ENCODE results near the gene SLC4A1AP.

The SLC4A1AP gene

DNA sequence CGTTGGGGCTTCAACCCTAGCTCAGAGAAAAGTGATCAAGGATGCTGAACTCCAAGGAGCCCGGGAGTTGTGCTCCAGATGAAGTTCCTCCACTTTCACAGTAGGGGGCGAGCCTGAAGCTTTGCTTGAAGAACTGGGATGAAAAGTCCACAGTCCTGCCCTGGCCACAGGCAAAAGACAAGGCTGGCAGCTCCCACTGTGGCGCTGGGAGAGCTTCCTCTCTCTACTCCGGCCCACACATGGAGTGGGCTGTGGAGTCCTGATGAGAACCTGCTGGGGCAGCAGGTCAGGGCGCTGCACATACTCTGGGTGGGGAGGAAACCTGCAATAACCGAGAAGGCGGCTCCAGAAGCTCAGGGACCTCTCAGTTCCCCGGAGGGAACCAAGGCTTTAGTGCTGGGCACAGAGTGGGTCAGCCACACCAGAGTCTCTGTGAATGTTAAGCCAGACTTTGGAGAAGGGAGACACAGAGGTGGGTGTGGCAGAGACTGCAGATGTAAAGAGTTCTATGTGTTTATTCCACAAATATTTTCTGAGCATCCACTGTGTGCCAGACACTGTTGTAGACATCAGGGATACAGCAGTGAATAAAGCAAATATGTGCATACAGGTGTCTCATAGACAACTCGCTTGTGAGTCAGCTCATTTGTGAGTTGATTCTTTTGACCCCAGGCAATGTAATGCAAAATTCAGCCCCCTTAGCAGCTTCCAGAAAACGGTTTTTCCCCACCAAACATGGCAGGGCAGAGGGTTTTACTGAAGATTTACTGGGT is 59.9 kb downstream of the SLC4A1AP start:
- DNase-seq = peak in 2 of 6 experiments; percentile 21 to 22

DNA sequence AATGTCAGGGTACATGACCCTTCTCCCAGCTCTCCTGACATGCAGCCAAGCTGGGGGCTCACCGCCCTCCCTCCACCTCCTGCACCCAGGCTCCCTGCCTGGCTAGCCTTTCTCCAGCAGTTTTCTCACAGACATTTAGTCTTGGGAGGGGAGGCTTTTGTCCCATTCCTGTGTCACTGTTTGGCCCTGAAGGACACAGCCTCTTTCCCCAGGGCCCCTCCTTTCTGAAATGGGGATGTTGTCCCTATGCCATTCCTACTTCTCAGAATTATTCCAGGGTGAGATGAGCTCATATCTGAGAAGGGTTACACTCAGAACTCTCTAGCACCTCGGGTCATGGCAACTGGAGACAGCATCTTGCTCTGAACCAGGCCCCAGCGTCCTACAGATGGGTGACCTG is 60.5 kb downstream of the SLC4A1AP start:
- no peak for DNase-seq

DNA sequence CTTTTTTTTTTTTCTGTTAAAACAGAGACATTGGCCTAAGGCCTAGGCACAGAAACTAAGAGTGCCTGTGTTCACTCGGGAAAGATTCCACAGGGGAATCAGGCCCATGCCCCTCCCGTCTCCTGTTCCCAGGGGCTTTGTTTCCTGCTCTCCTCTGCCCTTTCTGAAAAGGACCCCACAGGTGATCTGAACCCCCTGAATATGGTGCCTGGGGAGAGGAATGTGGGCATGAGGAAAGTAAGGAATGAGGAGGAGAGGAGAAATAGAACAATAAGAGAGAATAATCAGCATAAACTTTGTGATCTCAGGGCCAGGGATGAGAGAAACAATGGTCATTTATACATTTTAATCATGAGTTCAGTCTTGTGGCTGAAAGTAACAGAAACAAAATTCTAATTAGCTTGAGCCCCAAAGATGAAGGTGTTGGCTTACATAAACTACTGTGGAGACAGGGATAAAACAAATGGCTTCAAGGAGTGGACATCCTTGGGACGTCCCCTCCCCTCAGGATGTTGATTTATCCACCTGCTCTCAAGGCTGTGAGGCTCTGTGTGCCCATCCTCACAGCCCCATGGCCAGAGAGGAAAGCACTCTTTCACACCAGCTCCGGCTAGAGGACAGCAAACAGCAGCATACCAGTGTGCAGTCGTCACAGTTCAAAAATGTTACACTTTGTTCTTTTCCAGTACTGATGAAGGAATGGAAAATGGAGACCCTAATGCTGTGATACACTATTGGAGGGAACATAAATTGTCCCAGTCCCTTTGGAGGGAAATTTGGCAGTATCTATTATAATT is 61.4 kb downstream of the SLC4A1AP start:
- no peak for DNase-seq

DNA sequence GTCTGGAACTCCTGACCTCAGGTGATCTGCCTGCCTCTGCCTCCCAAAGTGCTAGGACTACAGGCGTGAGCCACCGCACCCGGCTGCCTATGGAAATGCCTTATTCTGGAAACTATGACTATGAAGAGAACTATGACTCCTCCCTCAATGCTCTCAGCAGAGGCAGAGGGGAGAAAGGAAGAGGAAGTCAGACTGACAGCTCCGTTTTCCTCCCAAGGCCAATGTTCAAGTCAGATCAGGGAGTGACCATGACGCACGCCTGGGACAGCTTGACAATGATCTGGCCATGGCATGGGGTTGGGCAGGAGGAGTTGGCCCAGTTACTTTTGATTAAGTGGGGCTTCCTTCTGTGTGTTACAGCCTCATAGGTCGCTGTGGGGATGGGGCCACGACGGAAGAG is 63.6 kb downstream of the SLC4A1AP start:
- no peak for DNase-seq

DNA sequence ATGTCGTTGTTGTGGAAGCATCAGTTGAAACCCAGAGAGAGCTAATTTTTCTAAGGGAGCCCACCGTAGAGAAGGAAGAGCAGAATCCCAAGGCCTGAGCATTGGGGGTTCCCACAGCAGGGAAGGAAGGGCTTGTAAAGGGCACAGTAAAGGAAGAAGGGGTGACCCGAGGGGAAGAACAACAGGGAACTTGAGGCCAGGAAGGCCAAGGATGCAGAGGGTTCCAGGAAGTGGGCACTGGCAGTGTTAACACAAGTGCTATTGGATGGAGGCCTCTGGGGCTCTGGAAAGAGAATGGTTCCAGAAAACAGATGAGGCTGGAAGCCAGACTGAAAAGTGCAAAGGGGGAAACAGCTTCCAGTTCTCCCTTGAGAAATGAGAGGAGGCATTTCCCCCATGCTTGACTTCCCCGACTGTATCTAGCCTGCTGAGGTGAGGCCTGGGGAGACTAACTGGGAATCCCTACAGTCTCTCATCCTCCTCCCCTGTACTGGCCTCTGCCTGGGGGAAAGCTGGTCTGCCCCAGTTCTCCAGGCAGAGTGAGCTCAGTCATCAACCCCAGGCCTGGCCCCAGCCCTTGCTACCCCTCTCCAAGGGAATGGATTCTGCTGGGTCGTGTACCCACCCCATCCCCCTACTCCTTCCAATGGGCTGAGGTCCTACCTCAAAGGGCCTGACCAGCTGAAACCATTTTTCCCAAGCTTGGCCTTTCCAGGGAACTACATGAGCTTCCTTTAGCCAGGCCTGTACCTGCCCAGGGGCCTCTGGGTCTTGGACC is 64.6 kb downstream of the SLC4A1AP start:
- DNase-seq = no peak

DNA sequence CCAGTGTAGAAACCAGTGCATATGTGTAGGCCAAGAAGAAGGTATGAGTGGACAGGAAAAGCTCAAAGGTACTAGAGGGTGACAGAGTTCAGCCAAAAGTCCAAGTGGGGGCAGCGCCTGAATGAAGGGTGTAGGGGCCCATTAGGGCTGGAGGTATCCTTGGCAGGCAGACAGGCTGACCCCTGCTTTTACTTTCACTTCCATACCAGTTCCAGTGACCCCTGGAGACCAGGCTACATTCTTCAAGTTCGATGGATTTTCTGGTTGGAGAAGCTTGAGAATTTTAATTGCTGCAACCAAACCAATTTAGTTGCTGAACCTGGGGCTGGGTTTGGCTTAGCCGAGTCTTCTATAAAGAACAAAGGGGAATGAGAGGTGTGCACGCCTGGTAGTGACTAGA is 65.5 kb downstream of the SLC4A1AP start:
- no peak for DNase-seq

DNA sequence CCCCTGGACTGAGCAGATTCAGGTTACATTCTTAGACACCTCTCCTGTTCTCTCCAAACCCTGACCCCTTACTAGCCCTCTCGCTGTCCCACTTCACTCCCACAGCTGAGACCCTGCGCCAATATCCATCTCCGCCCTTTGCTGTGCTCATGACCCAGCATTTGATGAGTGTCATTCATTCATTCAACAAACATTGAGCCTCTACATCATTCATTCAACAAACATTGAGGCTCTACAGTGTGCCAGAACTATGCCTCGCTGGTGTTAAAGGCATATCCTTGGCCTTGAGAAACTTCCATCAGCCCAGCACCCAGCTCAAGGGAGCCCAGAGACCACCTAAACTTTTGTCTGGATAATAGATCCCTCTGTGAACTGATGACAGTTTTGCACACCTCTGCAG is 65.9 kb downstream of the SLC4A1AP start:
- no peak for DNase-seq

DNA sequence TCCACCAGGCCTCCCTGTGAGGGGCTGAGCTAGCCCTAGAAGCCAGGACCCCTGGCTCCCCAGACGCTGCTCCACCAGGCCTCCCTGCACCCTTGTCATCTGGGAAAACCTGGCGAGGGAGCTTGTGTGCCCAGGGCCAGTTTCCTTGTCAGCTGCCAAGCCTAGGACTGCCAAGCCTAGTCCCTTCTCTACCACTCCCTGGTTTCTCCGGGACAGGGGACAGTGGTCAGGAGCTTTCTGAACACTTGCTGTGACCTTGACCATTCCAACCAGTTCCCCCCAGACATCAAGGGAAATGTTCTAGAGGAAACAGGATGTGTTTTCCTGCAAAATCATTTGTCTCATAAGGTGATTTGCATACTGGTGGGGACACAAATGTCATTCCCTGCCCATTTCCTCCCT is 66.6 kb downstream of the SLC4A1AP start:
- no peak for DNase-seq

DNA sequence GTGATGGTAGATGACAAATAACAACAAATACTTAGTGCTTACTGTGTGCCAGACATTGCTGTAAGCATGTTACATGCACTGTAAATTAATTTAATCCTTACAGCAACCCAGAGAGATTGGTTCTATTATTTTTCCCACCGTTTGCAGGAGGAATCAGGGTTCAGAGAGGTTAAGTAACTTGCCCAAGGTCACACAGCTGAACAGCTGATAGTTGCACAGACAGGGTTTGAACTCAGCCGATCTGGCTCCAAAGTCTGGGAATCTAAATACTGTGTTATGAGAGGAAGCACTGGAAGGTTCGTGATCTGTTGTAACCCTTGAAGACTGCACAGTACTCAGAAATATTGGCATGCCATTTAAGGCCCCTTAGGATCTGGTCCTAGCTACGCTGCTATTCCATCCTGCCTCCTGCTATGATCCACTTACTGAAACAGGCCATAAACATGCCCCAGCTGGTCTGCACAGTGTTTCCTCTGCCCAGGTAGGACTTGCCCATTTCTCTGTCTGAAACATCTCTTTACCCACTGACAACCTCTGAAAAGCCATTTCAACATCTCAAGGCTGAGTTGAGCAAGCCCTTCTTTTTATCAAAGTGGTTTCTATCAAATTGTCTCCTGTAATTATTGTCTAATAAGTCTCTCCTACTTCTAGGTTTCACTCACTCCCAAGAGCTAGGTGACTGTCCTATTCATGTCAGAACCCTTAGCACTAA is 67.4 kb downstream of the SLC4A1AP start:
- no peak for DNase-seq

DNA sequence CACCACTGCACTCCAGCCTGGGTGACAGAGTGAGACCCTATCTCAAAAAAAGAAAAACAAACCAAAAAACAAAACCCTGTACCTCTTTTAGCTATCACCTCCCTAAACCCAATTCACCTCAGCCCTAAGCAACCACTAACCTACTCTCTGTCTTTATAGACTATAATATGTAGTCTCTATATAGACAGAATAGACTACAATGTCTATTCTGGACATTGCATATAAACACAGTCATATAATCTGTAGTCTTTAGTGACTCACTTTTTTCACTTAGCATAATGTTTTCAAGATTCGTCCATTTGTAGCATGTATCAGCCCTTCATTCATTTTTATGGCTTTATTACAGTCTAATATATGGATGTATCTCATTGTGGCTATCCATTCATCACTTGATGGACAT is 70.6 kb downstream of the SLC4A1AP start:
- DNase-seq = no peak

DNA sequence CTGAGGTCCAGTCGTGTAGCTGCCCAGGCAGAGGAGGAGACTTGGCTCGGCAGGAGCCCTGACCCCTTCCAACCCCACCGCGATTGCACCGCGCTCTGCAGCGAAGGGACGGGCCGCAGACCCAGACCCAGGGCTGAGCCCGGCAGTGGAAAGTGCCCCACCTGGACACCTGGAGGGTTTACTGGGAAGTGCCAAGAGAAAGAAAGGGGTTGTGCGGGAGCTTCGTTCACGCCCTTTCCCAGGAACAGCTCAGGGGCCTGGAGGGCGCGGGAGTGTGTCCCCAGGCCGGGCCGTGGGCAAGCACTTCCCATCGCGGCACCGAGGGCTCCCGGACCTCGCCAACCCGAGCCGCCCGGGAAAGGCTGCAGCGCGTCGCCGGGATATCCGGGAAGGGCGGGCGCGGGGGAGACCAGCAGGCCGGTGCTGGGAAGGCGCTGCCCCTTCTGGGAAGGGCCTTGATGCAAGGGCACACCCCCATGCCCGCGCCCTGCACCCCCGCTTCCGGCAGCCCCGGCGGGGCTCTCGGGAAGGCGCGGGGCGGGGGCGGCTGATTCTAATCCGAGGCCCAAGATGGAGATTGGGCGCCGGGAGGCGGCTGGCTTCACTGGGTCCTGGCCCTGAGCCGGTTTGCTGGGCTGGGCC is 71.7 kb downstream of the SLC4A1AP start:
- DNase-seq = peak; percentile 15 to 54 (median 38)

DNA sequence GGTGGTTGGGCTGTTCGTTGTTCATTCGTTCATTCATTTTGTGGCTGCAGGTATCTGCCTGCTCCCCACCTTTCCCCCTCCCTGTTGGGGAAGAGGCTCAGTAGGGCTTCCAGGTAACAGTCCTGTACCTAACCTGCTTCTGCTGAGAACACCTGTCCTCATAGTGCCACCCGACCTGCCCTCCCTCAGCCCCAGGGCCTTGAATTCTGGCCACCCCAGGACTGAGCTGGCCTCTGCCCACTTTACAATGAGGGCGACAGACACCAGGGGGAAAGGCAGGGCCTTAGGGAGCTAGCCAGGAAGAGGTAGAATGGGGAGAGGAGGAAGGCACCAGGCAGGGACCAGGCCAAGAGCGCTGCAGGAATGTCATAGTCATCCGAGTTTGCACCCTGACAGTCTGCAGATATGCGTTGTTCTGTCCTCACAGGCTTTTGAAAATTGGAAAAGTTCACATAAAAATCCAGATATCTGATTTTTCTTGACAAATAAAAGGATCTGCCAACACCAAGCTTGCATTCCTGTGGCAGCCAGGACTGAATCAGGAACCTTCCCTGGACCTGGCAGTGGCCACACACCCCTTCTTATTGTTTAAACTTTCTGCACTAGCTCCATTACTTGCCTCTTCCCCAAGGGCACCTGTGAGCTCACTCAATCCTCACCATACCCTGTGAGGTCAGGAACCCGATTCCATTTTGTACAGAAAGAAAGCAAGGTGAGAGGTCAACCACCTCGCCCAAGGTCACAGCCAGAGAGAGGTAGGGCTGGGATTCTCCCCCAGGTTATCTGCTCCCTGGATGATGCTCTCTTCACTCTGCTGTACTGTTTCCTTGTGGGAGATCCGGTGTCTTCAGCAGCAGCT is 72.6 kb downstream of the SLC4A1AP start:
- DNase-seq = no peak

DNA sequence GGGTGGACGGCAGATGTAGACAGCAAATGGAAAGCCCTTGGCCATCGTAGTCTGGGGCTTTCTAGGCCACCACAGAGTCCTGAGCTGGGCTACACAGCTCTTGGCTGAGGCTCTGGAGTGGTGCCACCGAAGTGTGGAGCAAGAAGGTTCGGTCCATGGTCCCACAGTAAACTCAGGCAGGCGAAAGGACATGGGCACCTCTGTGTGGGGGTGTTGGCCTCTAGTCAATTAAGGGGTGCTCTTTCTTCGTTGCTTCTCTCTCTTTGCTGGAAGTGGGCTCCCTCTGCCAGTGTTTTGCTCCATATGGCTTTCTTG is 73.2 kb downstream of the SLC4A1AP start:
- DNase-seq = no peak

DNA sequence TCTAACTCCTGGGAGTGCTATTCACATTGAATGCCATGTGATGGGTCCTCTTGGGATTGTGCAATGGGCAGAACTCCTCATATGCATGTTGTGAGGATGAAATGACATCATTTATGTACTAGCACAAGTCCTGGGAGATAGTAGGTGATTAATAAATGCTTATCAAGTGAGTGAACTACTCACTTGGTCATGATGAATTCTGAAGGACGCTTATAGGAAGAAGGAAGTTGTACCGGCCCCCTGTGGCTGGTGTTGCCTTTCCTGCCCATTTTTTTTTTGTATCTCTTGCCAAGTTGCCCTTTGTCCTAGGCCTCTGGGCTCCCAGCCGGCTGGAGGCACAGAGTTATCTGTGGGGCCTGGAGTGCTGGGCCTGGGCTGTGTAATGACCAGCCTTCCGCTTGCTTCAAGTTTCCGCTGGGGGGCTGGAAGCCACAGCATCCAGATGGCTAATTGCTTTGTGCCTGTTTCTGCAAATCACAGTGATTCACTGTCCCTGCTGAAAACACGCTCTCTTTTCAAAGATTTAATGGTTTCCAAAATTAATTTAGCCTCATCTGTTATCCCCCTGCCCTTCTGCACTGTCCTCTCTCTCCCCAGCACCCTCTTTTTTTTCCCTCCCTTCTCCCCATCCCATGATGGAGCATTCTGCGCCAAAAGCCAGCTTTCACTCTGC is 74.1 kb downstream of the SLC4A1AP start:
- DNase-seq = no peak

DNA sequence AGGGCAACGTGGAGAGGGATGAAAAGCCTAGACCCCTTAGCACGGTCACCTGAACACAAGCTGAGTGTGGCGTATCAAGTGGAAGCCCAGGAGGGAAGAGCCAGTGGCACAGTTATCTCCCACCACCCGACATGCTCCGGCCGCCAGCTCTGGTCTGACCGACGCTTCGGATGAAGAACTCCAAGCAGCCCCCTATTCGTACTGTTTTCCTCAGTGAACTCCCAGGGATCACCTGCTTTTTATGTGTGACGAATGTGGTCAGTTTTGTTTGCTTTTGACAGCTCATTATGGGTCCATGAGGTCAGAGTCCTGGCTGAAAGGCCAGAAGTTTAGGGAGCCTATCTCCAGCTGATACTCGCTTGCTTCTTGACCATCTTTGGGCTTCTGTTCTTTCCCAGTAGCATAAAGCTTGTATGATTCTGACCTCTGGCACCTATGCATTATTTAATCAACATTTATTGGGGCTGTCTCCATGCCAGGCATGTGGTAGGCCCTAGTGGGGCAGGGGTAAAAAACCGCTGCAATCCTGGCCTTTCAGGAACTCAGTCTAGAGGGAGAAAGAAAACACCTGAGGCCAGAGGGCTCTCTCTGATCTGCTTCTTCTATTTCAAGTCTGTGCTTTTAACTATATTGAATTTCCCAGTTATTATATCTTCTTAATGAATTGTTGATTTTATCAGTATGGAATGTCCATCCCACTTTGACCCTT is 74.8 kb downstream of the SLC4A1AP start:
- no peak for DNase-seq

DNA sequence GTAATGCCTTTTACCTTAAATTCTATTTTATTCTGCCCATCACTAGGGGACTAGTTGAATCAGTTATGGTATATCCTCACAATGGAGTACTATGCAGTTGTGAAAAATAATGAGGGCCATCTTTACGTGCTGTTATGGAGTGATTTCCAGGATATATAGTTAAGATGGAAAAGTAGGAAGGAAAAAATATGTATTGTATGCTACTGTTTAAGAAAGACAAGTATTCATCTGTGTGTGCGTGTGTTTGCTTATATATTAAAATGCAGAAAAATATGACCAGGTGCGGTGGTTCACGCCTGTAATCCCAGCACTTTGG is 75.3 kb downstream of the SLC4A1AP start:
- DNase-seq = no peak

DNA sequence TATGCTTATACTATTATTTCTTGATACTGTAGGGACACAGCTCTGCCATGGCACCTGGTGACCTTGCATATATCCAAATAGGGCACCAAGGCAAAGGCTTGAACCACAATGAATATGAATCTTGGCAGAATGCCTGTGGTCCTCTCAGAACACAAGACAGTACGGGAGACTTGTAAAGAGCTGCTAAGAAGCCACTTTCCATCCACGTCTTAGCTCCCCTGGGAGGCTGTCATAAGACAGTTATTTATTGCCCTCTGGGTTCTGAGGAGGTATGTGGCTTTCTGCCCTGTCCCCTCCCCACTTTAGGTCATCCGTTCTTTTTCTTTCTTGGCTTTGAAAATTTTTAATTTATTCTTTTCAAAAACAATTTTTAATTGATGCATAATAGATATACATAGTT is 78.0 kb downstream of the SLC4A1AP start:
- DNase-seq = no peak

DNA sequence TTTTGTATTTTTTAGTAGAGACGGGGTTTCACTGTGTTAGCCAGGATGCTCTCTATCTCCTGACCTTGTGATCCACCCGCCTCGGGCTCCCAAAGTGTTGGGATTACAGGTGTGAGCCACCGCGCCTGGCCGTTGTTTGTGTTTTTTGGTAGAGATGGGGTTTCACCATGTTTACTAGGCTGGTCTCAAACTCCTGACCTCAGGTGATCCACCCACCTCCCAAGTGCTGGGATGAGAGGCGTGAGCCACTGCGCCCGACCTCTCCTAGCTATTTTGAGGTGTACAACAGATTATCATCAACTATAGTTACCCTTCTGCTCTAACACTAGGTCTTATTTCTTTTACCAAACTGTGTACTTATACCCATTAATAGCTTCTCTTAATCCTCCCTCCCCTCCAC is 78.9 kb downstream of the SLC4A1AP start:
- no peak for DNase-seq

Data from stimulated activated naive CD4-positive, alpha-beta T cell (primary cell).